B cell (primary cell): ENCODE results near the gene STX12. TPM values are rescaled to one million over a fixed set of nuclear protein-coding genes. Genes with fewer than 3 reads are reported as not detected.

Experiments
- ATAC-seq: fragments of 200-7000 bp; cut with Tn5 transposase; one replicate; pipeline ENCODE4 v1.10.0; 2021; ENCODE audit warnings: low read depth, mild to moderate bottlenecking, moderate number of reproducible peaks, moderate library complexity
- CTCF ChIA-PET: fragments of 350-600 bp; sonication (Branson Sonifier 250); formaldehyde crosslinking; loops from one replicate; lab custom pipeline; 2021; ENCODE audit warnings: antibody characterized with exemption, inconsistent platforms; lab: Charles Lee
- POLR2A ChIA-PET: fragments of 350-600 bp; sonication (Branson Sonifier 250); formaldehyde crosslinking; loops from one replicate; lab custom pipeline; 2021; ENCODE audit warnings: antibody characterized with exemption; lab: Charles Lee
- DNase-seq: peaks from one replicate; pipeline ENCODE4 v3.0.0; 2013
- H2AFZ ChIP-seq: 2 replicates; pipeline ENCODE4 v1.6.1; 2012; ENCODE audit warnings: mild to moderate bottlenecking, low read depth, low read length; ENCODE audit not compliant: insufficient read depth, poor library complexity, severe bottlenecking
- H3K27ac ChIP-seq, 2 donors: 1 replicate in 1 of 2; 2 replicates in 1 of 2; pipeline ENCODE4 v1.5.1; 2012 to 2013; ENCODE audit warnings: low read length in 2 of 2, mild to moderate bottlenecking in 2 of 2, moderate library complexity in 1 of 2
- H3K27me3 ChIP-seq, 4 experiments: fragments of 200-600 bp in 1 of 4; sonication (generic) in 1 of 4; replicated peaks in 1 of 4; 1 replicate in 2 of 4; 2 replicates in 2 of 4; pipeline versions ENCODE4 v1.6.1 to v1.7.0; 2013 to 2016; ENCODE audit warnings: low read length in 3 of 4, mild to moderate bottlenecking in 2 of 4, mixed read lengths in 1 of 4, moderate library complexity in 1 of 4; ENCODE audit not compliant: insufficient read depth in 4 of 4, control insufficient read depth in 3 of 4; ENCODE audit errors: control extremely low read depth in 1 of 4
- H3K36me3 ChIP-seq, 2 experiments: replicated peaks in 1 of 2; 1 replicate in 1 of 2; 2 replicates in 1 of 2; pipeline versions ENCODE4 v1.6.1 to v1.7.1; 2013; ENCODE audit warnings: low read length in 1 of 2; ENCODE audit not compliant: insufficient read depth in 2 of 2, control insufficient read depth in 1 of 2; ENCODE audit errors: control extremely low read depth in 1 of 2, extremely low read depth in 1 of 2
- H3K4me1 ChIP-seq, 2 donors: fragments of 200-600 bp in 1 of 2; sonication (generic) in 1 of 2; 1 replicate in 1 of 2; 2 replicates in 1 of 2; pipeline versions ENCODE4 v1.5.1 to v1.6.1; 2013 to 2017; ENCODE audit warnings: low read length in 2 of 2; ENCODE audit not compliant: control insufficient read depth in 2 of 2, insufficient read depth in 2 of 2
- H3K4me2 ChIP-seq: replicated peaks from 2 replicates; pipeline ENCODE3; 2012; ENCODE audit warnings: mild to moderate bottlenecking, low read depth, low read length; ENCODE audit not compliant: poor library complexity, severe bottlenecking
- H3K4me3 ChIP-seq, 5 experiments: fragments of 200-600 bp in 1 of 5; sonication (generic) in 1 of 5; 1 replicate in 3 of 5; 2 replicates in 2 of 5; pipeline versions ENCODE4 v1.5.1 to v1.7.0; 2011 to 2016; ENCODE audit warnings: low read length in 4 of 5, mild to moderate bottlenecking in 4 of 5, low read depth in 2 of 5, control low read depth in 1 of 5, moderate library complexity in 1 of 5; ENCODE audit not compliant: insufficient read depth in 1 of 5; ENCODE audit errors: control extremely low read depth in 1 of 5, extremely low read depth in 1 of 5
- H3K79me2 ChIP-seq: fragments of 200-600 bp; sonication (generic); one replicate; pipeline ENCODE4 v1.6.0; 2016; ENCODE audit warnings: low read length; ENCODE audit not compliant: control insufficient read depth, insufficient read depth
- H3K9ac ChIP-seq: fragments of 200-600 bp; sonication (generic); 2 replicates; pipeline ENCODE4 v1.6.1; 2017; ENCODE audit warnings: mild to moderate bottlenecking, low read length, moderate library complexity
- H3K9me3 ChIP-seq, 3 donors: one replicate each; pipeline versions ENCODE4 v1.6.1 to v1.7.1; 2013; ENCODE audit warnings: low read length in 2 of 3; ENCODE audit not compliant: control insufficient read depth in 2 of 3, insufficient read depth in 1 of 3; ENCODE audit errors: control extremely low read depth in 1 of 3
- H4K20me1 ChIP-seq: 2 replicates; pipeline ENCODE4 v1.6.0; 2012; ENCODE audit warnings: mild to moderate bottlenecking, low read length; ENCODE audit not compliant: insufficient read depth, control insufficient read depth, poor library complexity, severe bottlenecking
- H3K27ac Mint-ChIP-seq: one replicate; pipeline ENCODE4 v1.8.0; 2021; ENCODE audit warnings: mixed read lengths
- H3K27me3 Mint-ChIP-seq: one replicate; pipeline ENCODE4 v1.8.0; 2021; ENCODE audit warnings: mixed read lengths
- H3K4me1 Mint-ChIP-seq: one replicate; pipeline ENCODE4 v1.8.0; 2021; ENCODE audit warnings: mixed read lengths
- H3K4me3 Mint-ChIP-seq: one replicate; pipeline ENCODE4 v1.8.0; 2021; ENCODE audit warnings: mixed read lengths
- H3K9me3 Mint-ChIP-seq: one replicate; pipeline ENCODE4 v1.8.0; 2022; ENCODE audit warnings: mixed read lengths; ENCODE audit not compliant: insufficient read depth
- CTCF ChIP-seq: fragments of 200-600 bp; IDR thresholded peaks from one replicate; pipeline ENCODE4 v1.8.0; 2022; ENCODE audit warnings: antibody characterized with exemption, mild to moderate bottlenecking
- EZH2 ChIP-seq: IDR thresholded peaks from 2 replicates; pipeline ENCODE4 v1.6.1; 2012; ENCODE audit warnings: borderline replicate concordance, low read depth, mild to moderate bottlenecking, moderate library complexity, low read length; ENCODE audit not compliant: insufficient read depth, poor library complexity, severe bottlenecking
- WGBS: methylation state at CpG from one replicate; pipeline ENCODE4 v1.1.5; 2013; ENCODE audit warnings: missing lambda C conversion rate; ENCODE audit not compliant: insufficient coverage; 5-methylcytosine and 5-hydroxymethylcytosine counted together
- intact Hi-C: fragments of 100-400 bp; cut with micrococcal nuclease; formaldehyde crosslinking; loops from one replicate; pipeline ENCODE4 v1.10.0; 2022
- polyA plus RNA-seq: library from polyadenylated mRNA; depleted of rRNA; stranded (reverse); fragments of >200 nt; gene quantifications from 2 replicates; pipeline ENCODE4 v1.2.3, GENCODE V29; 2012
- total RNA-seq, 2 donors: library from RNA; stranded (reverse); fragments of 120-200 nt in 1 of 2; gene quantifications; 1 replicate in 1 of 2; 2 replicates in 1 of 2; pipeline versions ENCODE4 v1.2.3 to v1.2.4, GENCODE V29; 2013 to 2022

The STX12 gene
- total and polyA plus RNA-seq, 2 donors (not counting 1 experiment from before 2014, with no cell fraction given), result 20.5 to 36.4 TPM

DNA sequence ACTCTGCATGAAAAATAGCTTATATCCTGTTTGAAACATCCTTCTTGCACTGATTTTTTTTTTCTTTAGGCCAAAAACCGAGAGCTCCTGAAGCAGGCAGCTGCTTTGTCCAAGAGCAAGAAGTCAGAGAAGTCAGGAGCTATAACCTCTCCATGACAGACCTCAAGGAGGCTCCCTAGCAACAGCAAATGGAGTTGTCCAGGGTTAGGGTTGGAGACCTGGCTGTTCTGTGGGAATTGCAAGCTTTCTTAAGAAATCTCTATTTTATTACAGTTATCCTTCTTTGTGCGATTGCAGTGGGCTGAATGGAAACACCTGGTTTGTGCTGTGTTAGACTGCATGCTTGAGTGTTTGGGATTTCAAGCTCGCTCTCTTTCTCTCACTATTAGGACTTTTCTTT is 12.6 kb upstream of the STX12 start:
- Histone ChIP-seq H3K4me2 (no peak overlapping the region), H3K9ac (no peak overlapping the region), H2AFZ (no peak overlapping the region), H3K27me3 (no peaks in the 10 kb centered on the region), H3K36me3 (peaks cover 6 to 36% of the 10 kb centered on the region in 2 experiments), H3K9me3 (no peaks in the 10 kb centered on the region), H3K79me2 (no peaks in the 10 kb centered on the region), H3K4me1 (no peaks in the 10 kb centered on the region), H3K27ac (no peak overlapping the region), H3K4me3 (no peak overlapping the region), H4K20me1 (no peaks in the 10 kb centered on the region)
- intact Hi-C loops, result no loop called here
- H3K27ac Mint-ChIP-seq, result no peak overlapping the region
- H3K27me3 Mint-ChIP-seq, result no peaks in the 10 kb centered on the region
- H3K4me3 Mint-ChIP-seq, result no peak overlapping the region
- no peaks in the 10 kb centered on the region for H3K9me3 Mint-ChIP-seq
- ChIA-PET CTCF (interaction anchor here (0.6 to 2.6 kb wide), 2 partner anchors 8 to 35 kb away, joined by 3 to 8 read pairs; partner anchors contain the start of gene FAM76A), POLR2A (no interaction called here)
- TF ChIP-seq EZH2, result no peak
- no peak for TF ChIP-seq CTCF
- WGBS, result 83% methylated on average over 1 of the region's 3 CpGs
- ATAC-seq (no peak), DNase-seq (no peak)
- H3K4me1 Mint-ChIP-seq, result no peaks in the 10 kb centered on the region

- ATAC-seq (no peak), DNase-seq (no peak)
- Histone ChIP-seq H3K27ac (no peak overlapping the region), H3K4me3 (no peak overlapping the region), H3K9ac (no peak overlapping the region), H3K4me1 (no peaks in the 10 kb centered on the region), H4K20me1 (no peaks in the 10 kb centered on the region), H3K4me2 (no peak overlapping the region), H3K79me2 (no peaks in the 10 kb centered on the region), H3K27me3 (no peaks in the 10 kb centered on the region), H2AFZ (no peak overlapping the region), H3K9me3 (no peaks in the 10 kb centered on the region), H3K36me3 (peaks cover 6 to 23% of the 10 kb centered on the region in 2 experiments)
- Mint-ChIP-seq H3K4me1 (no peaks in the 10 kb centered on the region), H3K27ac (no peak overlapping the region), H3K9me3 (no peaks in the 10 kb centered on the region), H3K4me3 (no peak overlapping the region), H3K27me3 (no peaks in the 10 kb centered on the region)
- ChIA-PET CTCF (no interaction called here), POLR2A (interaction anchor here (0.6 kb wide), 1 partner anchor 11 kb away, joined by 3 read pairs; the partner anchor contains the start of gene STX12)
- intact Hi-C loops, result no loop called here
- TF ChIP-seq CTCF (no peak), EZH2 (no peak)
- no CpG with 5 or more reads among the region's 1 CpG for WGBS
Observed at GRCh38 chr1:27762033-27762432, 11.0 kb upstream of the STX12 start.
